H1 (cell line): ENCODE data around the gene MAN2A1. TPM values are rescaled to one million over a fixed set of nuclear protein-coding genes. Genes with fewer than 3 reads are reported as not detected.

ENCODE experiments used
- CTCF ChIA-PET: fragments of 300-600 bp; sonication (Branson Sonifier 250); formaldehyde crosslinking; loops from one replicate; lab custom pipeline; 2021; ENCODE audit not compliant: partially characterized antibody; lab: Charles Lee
- POLR2A ChIA-PET: fragments of 300-600 bp; sonication (Branson Sonifier 250); formaldehyde crosslinking; loops from one replicate; lab custom pipeline; 2021; ENCODE audit warnings: inconsistent platforms; ENCODE audit not compliant: partially characterized antibody; lab: Charles Lee
- DNase-seq, 2 experiments: peaks; one replicate each; pipeline versions ENCODE4 v3.0.0 to v3.0.0-alpha.2; 2010 to 2022; ENCODE audit warnings: low spot score in 2 of 2, low read depth in 1 of 2, mixed read lengths in 1 of 2
- FAIRE-seq: peaks from 2 replicates; lab custom pipeline; 2011; peaks lifted over from hg19 to GRCh38; lab: Jason Lieb, UNC
- H2AFZ ChIP-seq: 2 replicates; pipeline ENCODE4 v1.8.1; 2012; ENCODE audit warnings: low read length, inconsistent platforms
- H2AK5ac ChIP-seq: 2 replicates; pipeline ENCODE4 v1.6.1; 2013; ENCODE audit warnings: low read depth, low read length
- H2BK120ac ChIP-seq: replicated peaks from 2 replicates; pipeline ENCODE3; 2013; ENCODE audit warnings: low read depth, low read length, inconsistent platforms
- H2BK12ac ChIP-seq: 2 replicates; pipeline ENCODE4 v1.6.1; 2013; ENCODE audit warnings: low read depth, low read length
- H2BK15ac ChIP-seq: 2 replicates; pipeline ENCODE4 v1.6.1; 2013; ENCODE audit warnings: low read length
- H2BK20ac ChIP-seq: 2 replicates; pipeline ENCODE4 v1.6.1; 2013; ENCODE audit warnings: low read length
- H2BK5ac ChIP-seq: 2 replicates; pipeline ENCODE4 v1.6.1; 2013; ENCODE audit warnings: low read depth, low read length
- H3K14ac ChIP-seq: 2 replicates; pipeline ENCODE4 v1.6.1; 2013; ENCODE audit warnings: inconsistent platforms; ENCODE audit not compliant: insufficient read length
- H3K18ac ChIP-seq: 2 replicates; pipeline ENCODE4 v1.6.1; 2013; ENCODE audit warnings: low read length; ENCODE audit errors: extremely low read depth
- H3K23ac ChIP-seq: 2 replicates; pipeline ENCODE4 v1.6.1; 2013; ENCODE audit warnings: inconsistent platforms; ENCODE audit not compliant: insufficient read length
- H3K23me2 ChIP-seq: 2 replicates; pipeline ENCODE4 v1.6.1; 2013; ENCODE audit warnings: low read depth, low read length
- H3K27ac ChIP-seq: 2 replicates; pipeline ENCODE4 v1.6.1; 2011; ENCODE audit warnings: low read depth, low read length, inconsistent platforms
- H3K27me3 ChIP-seq, 4 experiments: replicated peaks in 1 of 4; 1 replicate in 1 of 4; 2 replicates in 3 of 4; pipeline versions ENCODE4 v1.6.1 to v1.8.1; 2011 to 2013; ENCODE audit warnings: low read length in 3 of 4, mild to moderate bottlenecking in 3 of 4, inconsistent platforms in 2 of 4, mixed read lengths in 2 of 4, moderate library complexity in 1 of 4; ENCODE audit not compliant: control insufficient read depth in 3 of 4, insufficient read depth in 3 of 4; ENCODE audit errors: extremely low read depth in 1 of 4
- H3K36me3 ChIP-seq, 4 experiments: 2 replicates each; pipeline versions ENCODE4 v1.6.1 to v1.8.1; 2011 to 2013; ENCODE audit warnings: mild to moderate bottlenecking in 4 of 4, low read length in 3 of 4, moderate library complexity in 2 of 4, control low read depth in 1 of 4, inconsistent platforms in 1 of 4; ENCODE audit not compliant: insufficient read depth in 4 of 4, control insufficient read depth in 2 of 4
- H3K4ac ChIP-seq: replicated peaks from 2 replicates; pipeline ENCODE3; 2013; ENCODE audit warnings: low read length, low read depth, mixed read lengths, inconsistent platforms; ENCODE audit not compliant: insufficient read length
- H3K4me1 ChIP-seq, 4 experiments: replicated peaks in 1 of 4; 1 replicate in 1 of 4; 2 replicates in 3 of 4; pipeline versions ENCODE4 v1.6.1 to v1.8.1; 2011 to 2013; ENCODE audit warnings: low read length in 3 of 4, inconsistent platforms in 2 of 4, mixed read lengths in 1 of 4; ENCODE audit not compliant: insufficient read depth in 4 of 4, control insufficient read depth in 3 of 4
- H3K4me2 ChIP-seq, 2 experiments: 2 replicates each; pipeline versions ENCODE4 v1.6.1 to v1.8.1; 2011 to 2013; ENCODE audit warnings: low read depth in 2 of 2, low read length in 2 of 2, control low read depth in 1 of 2, inconsistent platforms in 1 of 2, mild to moderate bottlenecking in 1 of 2; ENCODE audit not compliant: insufficient read depth in 1 of 2
- H3K4me3 ChIP-seq, 4 experiments: fragments of 200-600, 300-600 bp in 1 of 4; sonication (generic), shearing (Covaris generic), sonication (Bioruptor Twin) in 1 of 4; 2 replicates each; pipeline versions ENCODE4 v1.5.1 to v1.8.1; 2011 to 2016; ENCODE audit warnings: low read length in 4 of 4, low read depth in 3 of 4, control low read depth in 2 of 4, inconsistent platforms in 2 of 4, mild to moderate bottlenecking in 2 of 4, mixed read lengths in 1 of 4, moderate library complexity in 1 of 4; ENCODE audit not compliant: insufficient read depth in 2 of 4; ENCODE audit errors: extremely low read depth in 1 of 4
- H3K56ac ChIP-seq: replicated peaks from 2 replicates; pipeline ENCODE3; 2013; ENCODE audit warnings: low read depth, mild to moderate bottlenecking, mixed read lengths, low read length, inconsistent platforms; ENCODE audit not compliant: insufficient read length
- H3K79me1 ChIP-seq: 2 replicates; pipeline ENCODE4 v1.6.1; 2013; ENCODE audit warnings: low read depth, low read length, control low read depth
- H3K79me2 ChIP-seq, 2 experiments: 2 replicates each; pipeline versions ENCODE4 v1.6.1 to v1.8.1; 2012 to 2013; ENCODE audit warnings: low read length in 2 of 2, mild to moderate bottlenecking in 2 of 2, inconsistent platforms in 1 of 2; ENCODE audit not compliant: insufficient read depth in 2 of 2, control insufficient read depth in 1 of 2
- H3K9ac ChIP-seq, 4 experiments: replicated peaks in 1 of 4; 1 replicate in 1 of 4; 2 replicates in 3 of 4; pipeline versions ENCODE4 v1.6.1 to v1.8.1; 2011 to 2013; ENCODE audit warnings: low read depth in 3 of 4, low read length in 3 of 4, control low read depth in 2 of 4, mild to moderate bottlenecking in 2 of 4, moderate library complexity in 2 of 4, inconsistent platforms in 1 of 4; ENCODE audit errors: extremely low read depth in 1 of 4
- H3K9me3 ChIP-seq, 2 experiments: 2 replicates each; pipeline versions ENCODE4 v1.6.1 to v1.8.1; 2012 to 2013; ENCODE audit warnings: mild to moderate bottlenecking in 2 of 2, moderate library complexity in 2 of 2, control low read depth in 1 of 2, inconsistent platforms in 1 of 2, low read depth in 1 of 2, low read length in 1 of 2, mixed read lengths in 1 of 2; ENCODE audit not compliant: insufficient read depth in 2 of 2
- H4K20me1 ChIP-seq, 2 experiments: replicated peaks in 1 of 2; 2 replicates each; pipeline versions ENCODE3 to v1.8.1; 2011 to 2013; ENCODE audit warnings: inconsistent platforms in 2 of 2, low read length in 2 of 2, mild to moderate bottlenecking in 1 of 2; ENCODE audit not compliant: insufficient read depth in 2 of 2, control insufficient read depth in 1 of 2
- H4K5ac ChIP-seq: 2 replicates; pipeline ENCODE4 v1.6.1; 2013; ENCODE audit warnings: low read length, low read depth, mixed read lengths, inconsistent platforms; ENCODE audit not compliant: insufficient read length
- H4K8ac ChIP-seq: 2 replicates; pipeline ENCODE4 v1.8.0; 2013; ENCODE audit warnings: mild to moderate bottlenecking, moderate library complexity, low read length, inconsistent platforms; ENCODE audit not compliant: insufficient read depth; ENCODE audit errors: extremely low read depth
- H4K91ac ChIP-seq: replicated peaks from 2 replicates; pipeline ENCODE3; 2013; ENCODE audit warnings: low read length, mixed read lengths, inconsistent platforms; ENCODE audit not compliant: insufficient read length
- CHD1 ChIP-seq: IDR thresholded peaks from 2 replicates; pipeline ENCODE4 v1.6.1; 2012; ENCODE audit warnings: low read depth, low read length, improper control_type of control experiment
- CHD2 ChIP-seq: IDR thresholded peaks from 2 replicates; pipeline ENCODE4 v1.6.1; 2012; ENCODE audit warnings: low read length, improper control_type of control experiment
- CTBP2 ChIP-seq: IDR thresholded peaks from 2 replicates; pipeline ENCODE4 v1.7.0; 2011; ENCODE audit warnings: borderline replicate concordance, mild to moderate bottlenecking, moderate library complexity, mixed read lengths, low read length; ENCODE audit not compliant: insufficient read depth, insufficient read length
- EP300 ChIP-seq, 2 experiments: IDR thresholded peaks; 1 replicate in 1 of 2; 2 replicates in 1 of 2; pipeline ENCODE4 v1.6.1; 2011 to 2012; ENCODE audit warnings: low read depth in 2 of 2, low read length in 2 of 2, mild to moderate bottlenecking in 2 of 2, borderline replicate concordance in 1 of 2, inconsistent platforms in 1 of 2, moderate library complexity in 1 of 2
- EZH2 ChIP-seq: fragments of 200-600 bp; sonication (generic); IDR thresholded peaks from 2 replicates; pipeline ENCODE4 v1.7.1; 2012; ENCODE audit warnings: low read depth, mild to moderate bottlenecking, moderate library complexity, low read length, inconsistent platforms; ENCODE audit not compliant: severe bottlenecking
- GTF2F1 ChIP-seq: IDR thresholded peaks from 2 replicates; pipeline ENCODE4 v1.6.1; 2012; ENCODE audit warnings: low read depth, low read length, improper control_type of control experiment, borderline replicate concordance
- HDAC6 ChIP-seq: IDR thresholded peaks from one replicate; pipeline ENCODE4 v1.7.1; 2012; ENCODE audit warnings: low read depth, mild to moderate bottlenecking, inconsistent platforms, low read length, moderate library complexity
- KDM5A ChIP-seq: fragments of 200-600 bp; IDR thresholded peaks from 2 replicates; pipeline ENCODE4 v1.7.1; 2012; ENCODE audit warnings: mild to moderate bottlenecking, low read length, inconsistent platforms, mixed read lengths
- PHF8 ChIP-seq: fragments of 200-600 bp; sonication (generic); conservative IDR thresholded peaks from 2 replicates; pipeline ENCODE4 v1.7.1; 2012; ENCODE audit warnings: low read depth, mild to moderate bottlenecking, inconsistent platforms, low read length, moderate library complexity
- RNF2 ChIP-seq: fragments of 200-900, 300-1000 bp; sonication (generic); IDR thresholded peaks from 2 replicates; pipeline ENCODE4 v1.7.1; 2016; ENCODE audit warnings: borderline replicate concordance, low read depth, mild to moderate bottlenecking, antibody characterized with exemption, low read length; ENCODE audit not compliant: poor library complexity, severe bottlenecking; ENCODE audit errors: missing control alignments
- SIN3A ChIP-seq, 2 experiments: IDR thresholded peaks in 1 of 2; conservative IDR thresholded peaks in 1 of 2; 2 replicates each; pipeline ENCODE4 v1.6.1; 2011 to 2012; ENCODE audit warnings: low read length in 2 of 2, improper control_type of control experiment in 1 of 2, low read depth in 1 of 2, mild to moderate bottlenecking in 1 of 2
- WGBS, 2 experiments: shearing (Covaris generic) in 1 of 2; methylation state at CpG; one replicate each; pipeline versions ENCODE4 v1.1.6 to v1.1.7; 2013 to 2015; ENCODE audit warnings: low lambda C conversion rate in 2 of 2, mixed read lengths in 2 of 2, inconsistent platforms in 1 of 2, low coverage in 1 of 2, missing lambda C conversion rate in 1 of 2; ENCODE audit not compliant: insufficient replicate concordance in 2 of 2, insufficient coverage in 1 of 2, insufficient read length in 1 of 2; ENCODE audit errors: extremely low coverage in 1 of 2, missing lambda C conversion rate in 1 of 2; 5-methylcytosine and 5-hydroxymethylcytosine counted together
- polyA plus RNA-seq, 7 experiments: library from polyadenylated mRNA; depleted of rRNA in 3 of 7; stranded (reverse) in 5 of 7; unstranded in 2 of 7; fragments of >200 nt in 5 of 7; fragments of 200-250 nt in 2 of 7; gene quantifications; 1 replicate in 5 of 7; 2 replicates in 1 of 7; 4 replicates in 1 of 7; pipeline versions ENCODE4 v1.2.1 to v1.2.3, GENCODE V29; 2011 to 2013; ENCODE audit warnings: missing spikeins in 2 of 7, mixed read lengths in 2 of 7
- total RNA-seq: library from RNA; stranded (reverse); fragmentation: NEBNext Ultra II Directional; extraction: Animal tissue kit (Norgen Biotek cat#: 25700); gene quantifications from 2 replicates; pipeline ENCODE4 v1.2.1, GENCODE V29; 2021
- TF ChIP-seq, protein P1 (sequence below): IDR thresholded peaks from 2 replicates; pipeline ENCODE4 v1.6.1; 2012; ENCODE audit warnings: inconsistent platforms

Gene MAN2A1
- total and polyA plus RNA-seq, 2 of the 8 experiments (the other 6 are each of a cell fraction or from before 2014, with no cell fraction given), result 29.1 to 102 TPM

DNA sequence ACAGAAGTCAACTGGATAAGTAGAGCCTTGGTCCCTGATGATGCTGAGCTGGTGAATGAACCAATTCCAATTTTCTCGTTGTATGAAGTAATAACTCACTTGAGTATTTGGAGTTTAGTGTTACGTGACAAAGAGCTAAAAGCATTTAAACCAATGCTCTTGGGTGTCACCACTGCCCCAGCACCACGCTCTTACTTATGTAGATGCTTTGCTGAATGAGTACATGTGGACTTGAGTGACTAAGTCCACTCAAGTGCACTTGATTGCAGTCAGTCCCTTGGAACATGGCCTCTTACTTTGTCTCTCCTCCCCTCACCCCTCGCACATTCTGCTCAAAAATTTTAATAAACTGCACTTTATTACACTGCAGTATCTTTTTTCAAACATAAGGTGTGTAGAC lies 184.0 kb downstream of the MAN2A1 start:
- Histone ChIP-seq H3K27ac (no peak overlapping the region), H3K18ac (no peak overlapping the region), H4K20me1 (no peaks in the 10 kb centered on the region), H3K36me3 (no peaks in the 10 kb centered on the region), H4K8ac (no peak overlapping the region), H3K79me2 (no peaks in the 10 kb centered on the region), H4K91ac (no peak overlapping the region), H2AFZ (no peak overlapping the region), H3K14ac (no peak overlapping the region), H3K4ac (no peak overlapping the region), H3K4me1 (no peaks in the 10 kb centered on the region), H3K79me1 (no peaks in the 10 kb centered on the region; the same call in 1 of the 2 replicates), H4K5ac (no peak overlapping the region), H3K27me3 (no peaks in the 10 kb centered on the region), H2BK12ac (no peak overlapping the region), H2BK120ac (no peak overlapping the region), H3K9ac (no peak overlapping the region), H3K23me2 (no peaks in the 10 kb centered on the region), H2BK5ac (no peak overlapping the region), H3K23ac (no peak overlapping the region), H3K4me3 (no peak overlapping the region), H3K56ac (no peak overlapping the region), H2BK20ac (no peak overlapping the region), H2BK15ac (no peak overlapping the region), H3K4me2 (no peak overlapping the region), H3K9me3 (no peaks in the 10 kb centered on the region), H2AK5ac (no peak overlapping the region)
- FAIRE-seq, result no peak
- no peak for DNase-seq
- no peak for TF ChIP-seq PHF8
- no peak for TF ChIP-seq GTF2F1
- no peak for TF ChIP-seq EZH2
- TF ChIP-seq, protein P1, sequence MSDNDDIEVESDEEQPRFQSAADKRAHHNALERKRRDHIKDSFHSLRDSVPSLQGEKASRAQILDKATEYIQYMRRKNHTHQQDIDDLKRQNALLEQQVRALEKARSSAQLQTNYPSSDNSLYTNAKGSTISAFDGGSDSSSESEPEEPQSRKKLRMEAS, result no peak
- TF ChIP-seq SIN3A (conservative IDR thresholded peaks at IDR 0.05 in 1 of 2, IDR thresholded peaks at IDR 0.05 in 1 of 2; ENCODE audit: low read depth in 1 of 2, low read length in 2 of 2), result no peak
- TF ChIP-seq HDAC6, result no peak
- TF ChIP-seq CHD2, result no peak
- TF ChIP-seq KDM5A, result no peak
- no peak for TF ChIP-seq RNF2
- TF ChIP-seq EP300 (IDR thresholded peaks at IDR 0.05; ENCODE audit: borderline replicate concordance in 1 of 2, low read depth in 2 of 2, low read length in 2 of 2), result no peak
- no peak for TF ChIP-seq CHD1
- TF ChIP-seq CTBP2, result no peak
- CTCF ChIA-PET, result no interaction called here
- POLR2A ChIA-PET, result no interaction called here
- 95% methylated on average over 4 of the region's 4 CpGs; no CpG with 5 or more reads in 1 of the 2 experiments for WGBS, 2 experiments
